H7 (cell line): ENCODE data around the gene ZNHIT2. TPM values are rescaled to one million over a fixed set of nuclear protein-coding genes. Genes with fewer than 3 reads are reported as not detected.

Source experiments
- DNase-seq: peaks from one replicate; pipeline ENCODE4 v3.0.0; 2012
- H3K27me3 ChIP-seq: 2 replicates; pipeline ENCODE4 v1.6.0; 2011; ENCODE audit warnings: mild to moderate bottlenecking, low read length; ENCODE audit not compliant: control insufficient read depth, insufficient read depth
- H3K36me3 ChIP-seq: replicated peaks from 2 replicates; pipeline ENCODE4 v1.5.1; 2011; ENCODE audit warnings: low read length; ENCODE audit not compliant: control insufficient read depth, insufficient read depth
- H3K4me3 ChIP-seq: 2 replicates; pipeline ENCODE4 v1.5.1; 2011; ENCODE audit warnings: low read depth, mild to moderate bottlenecking, control low read depth, low read length, moderate library complexity; ENCODE audit not compliant: insufficient read depth
- total RNA-seq: library from RNA; depleted of rRNA; stranded (reverse); fragments of >200 nt; shearing (Covaris generic); gene quantifications from 2 replicates; pipeline ENCODE4 v1.2.3, GENCODE V29; 2014

ZNHIT2 gene
- total RNA-seq, 1 experiment from 2014 or later: 14.1 TPM

DNA sequence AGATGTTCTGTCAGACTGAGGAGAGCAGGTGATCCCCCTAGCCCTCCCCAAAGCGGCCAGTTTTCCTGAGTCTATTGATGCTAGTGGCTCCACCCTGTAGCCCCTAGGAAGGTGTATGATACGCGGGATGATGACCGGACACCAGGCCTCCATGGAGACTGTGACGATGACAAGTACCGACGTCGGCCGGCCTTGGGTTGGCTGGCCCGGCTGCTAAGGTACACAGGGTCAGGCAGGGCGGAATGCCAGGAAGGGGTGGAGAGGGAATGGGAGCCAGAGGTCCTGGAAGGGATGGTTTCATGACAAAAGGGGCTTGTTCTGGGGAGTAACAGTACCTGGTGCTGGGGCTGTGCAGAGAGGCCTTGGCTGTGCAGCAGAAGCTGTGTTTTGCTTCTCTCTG is 30.3 kb downstream of the ZNHIT2 start:
- Histone ChIP-seq H3K36me3 (peaks cover 1% of the 10 kb centered on the region), H3K27me3 (no peaks in the 10 kb centered on the region), H3K4me3 (no peak overlapping the region)
- DNase-seq: no peak

DNA sequence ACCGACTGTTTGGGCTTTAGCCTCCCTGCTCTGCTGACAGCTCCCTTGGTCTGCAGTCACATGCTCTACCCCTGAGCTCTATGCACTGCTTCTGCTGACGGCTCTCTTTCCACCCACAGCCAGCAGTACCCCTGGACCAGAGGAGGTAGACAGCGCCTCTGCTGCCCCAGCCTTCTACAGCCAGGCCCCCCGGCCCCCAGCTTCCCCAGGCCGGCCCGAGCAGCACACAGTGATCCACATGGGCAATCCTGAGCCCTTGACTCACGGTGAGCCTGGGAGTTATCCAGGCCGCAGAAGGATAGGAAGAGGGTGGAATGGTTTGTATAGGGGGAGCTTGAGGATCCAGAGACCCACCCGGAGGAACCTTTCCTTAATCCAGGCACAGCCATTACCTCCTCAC is 30.7 kb downstream of the ZNHIT2 start:
- no peak for DNase-seq
- Histone ChIP-seq H3K36me3 (peaks cover 5% of the 10 kb centered on the region), H3K4me3 (no peak overlapping the region), H3K27me3 (no peaks in the 10 kb centered on the region)

DNA sequence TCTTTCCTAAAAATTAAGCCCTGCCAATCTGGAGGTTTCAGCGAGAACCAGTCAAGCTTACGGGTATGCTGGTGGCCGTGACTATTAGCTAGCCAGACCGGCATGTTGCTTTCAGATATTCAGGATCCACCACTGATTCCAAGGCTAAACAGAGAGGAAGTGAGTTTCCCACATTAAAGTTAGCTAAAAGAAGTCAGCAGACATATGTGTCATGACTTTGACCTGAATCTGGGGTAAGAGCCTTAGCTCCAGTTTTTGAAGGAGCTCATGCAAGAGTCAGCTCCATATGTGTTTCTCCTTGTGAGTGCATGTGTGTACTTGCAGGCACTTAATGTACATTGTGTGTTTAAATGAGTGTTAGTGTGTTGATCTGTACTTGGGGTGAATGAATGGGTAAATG is 32.1 kb downstream of the ZNHIT2 start:
- no peak overlapping the region for H3K4me3 ChIP-seq
- DNase-seq: no peak
- peaks cover 12% of the 10 kb centered on the region for H3K36me3 ChIP-seq
- no peaks in the 10 kb centered on the region for H3K27me3 ChIP-seq

DNA sequence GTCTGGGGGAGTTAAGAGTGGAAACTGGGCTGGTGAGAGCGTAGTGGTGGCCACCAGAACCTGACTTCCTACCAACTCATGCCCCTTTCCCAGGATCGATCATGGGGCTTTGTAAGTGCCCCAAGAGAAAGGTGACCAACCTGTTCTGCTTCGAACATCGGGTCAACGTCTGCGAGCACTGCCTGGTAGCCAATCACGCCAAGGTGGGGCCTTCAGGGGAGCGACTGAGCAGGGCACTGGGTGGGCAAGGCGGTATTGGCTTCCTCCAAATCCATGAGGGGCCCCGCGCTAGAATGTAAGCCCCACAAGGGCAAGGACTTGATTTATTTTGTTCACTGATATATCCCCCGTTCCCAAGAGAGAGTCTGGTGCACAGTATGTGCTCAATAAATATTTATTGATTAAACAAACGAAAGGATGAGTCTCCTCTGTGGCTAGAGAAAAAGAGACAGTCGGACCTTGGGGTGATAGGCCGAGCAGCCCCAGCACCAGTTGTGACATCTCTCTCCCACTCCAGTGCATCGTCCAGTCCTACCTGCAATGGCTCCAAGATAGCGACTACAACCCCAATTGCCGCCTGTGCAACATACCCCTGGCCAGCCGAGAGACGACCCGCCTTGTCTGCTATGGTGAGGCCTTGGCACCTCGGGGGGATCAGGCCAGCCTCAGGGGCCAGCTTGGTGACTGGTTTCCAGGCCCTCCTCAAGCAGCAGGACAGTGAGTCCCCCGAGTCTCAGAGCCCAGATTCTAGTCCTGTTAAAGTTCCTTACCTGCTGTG is 32.7 kb downstream of the ZNHIT2 start:
- no peak for DNase-seq
- Histone ChIP-seq H3K27me3 (no peaks in the 10 kb centered on the region), H3K36me3 (peaks cover 17% of the 10 kb centered on the region), H3K4me3 (peak overlapping the region; percentile 88)

DNA sequence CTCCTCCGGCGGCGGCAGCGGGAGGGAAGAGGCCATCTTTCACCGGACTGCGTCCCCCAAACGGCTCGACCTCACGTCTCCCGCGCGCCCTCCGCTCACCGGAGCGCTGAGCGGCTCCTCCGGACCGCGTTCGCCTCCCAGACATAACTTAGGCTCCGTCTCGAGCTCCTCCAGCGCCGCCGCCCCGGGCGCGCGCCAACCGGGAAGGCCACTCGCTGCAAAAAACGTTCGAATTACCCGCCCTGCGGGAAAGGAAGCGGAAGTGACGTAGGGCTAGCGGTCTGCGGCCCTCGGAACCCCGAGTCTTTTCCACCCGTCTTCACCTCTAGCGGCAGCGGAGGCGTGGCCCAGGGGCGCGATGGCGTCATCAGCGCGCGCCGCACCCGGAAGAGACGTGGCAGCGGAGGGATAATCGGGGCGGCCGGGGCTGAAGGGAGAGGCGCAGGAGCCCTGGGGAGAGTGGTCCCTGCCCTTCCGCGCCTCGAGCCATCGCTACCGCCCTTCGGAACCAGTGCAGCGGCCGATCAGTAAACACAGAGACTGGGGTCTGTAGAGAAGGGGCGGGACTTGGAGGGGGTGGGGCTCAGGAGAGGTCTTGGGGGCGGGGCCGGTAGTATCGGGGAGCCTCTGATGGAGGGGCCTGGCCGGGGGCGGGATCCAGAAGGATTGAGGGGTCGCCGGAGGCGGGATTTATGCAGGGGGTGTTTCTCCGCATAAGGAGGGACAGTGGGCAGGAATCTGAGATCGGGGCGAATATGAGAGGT is 33.5 kb downstream of the ZNHIT2 start, which contains the start of the genes CDCA5 and ZFPL1:
Gene CDCA5, minus strand, starts transcription at position 207 of the 764 bp plus-strand sequence. Its CDS starts 62 bp downstream, at position 145.
Gene ZFPL1, plus strand, starts transcription at position 389 of the 764 bp plus-strand sequence. CDS start 477 bp downstream, outside the sequence.
- DNase-seq: peak; percentile 100
- H3K4me3 ChIP-seq: peak within 1 kb of the TSS; percentile 88
- H3K27me3 ChIP-seq: no peaks in the 10 kb centered on the region
- H3K36me3 ChIP-seq: peaks cover 20% of the 10 kb centered on the region

DNA sequence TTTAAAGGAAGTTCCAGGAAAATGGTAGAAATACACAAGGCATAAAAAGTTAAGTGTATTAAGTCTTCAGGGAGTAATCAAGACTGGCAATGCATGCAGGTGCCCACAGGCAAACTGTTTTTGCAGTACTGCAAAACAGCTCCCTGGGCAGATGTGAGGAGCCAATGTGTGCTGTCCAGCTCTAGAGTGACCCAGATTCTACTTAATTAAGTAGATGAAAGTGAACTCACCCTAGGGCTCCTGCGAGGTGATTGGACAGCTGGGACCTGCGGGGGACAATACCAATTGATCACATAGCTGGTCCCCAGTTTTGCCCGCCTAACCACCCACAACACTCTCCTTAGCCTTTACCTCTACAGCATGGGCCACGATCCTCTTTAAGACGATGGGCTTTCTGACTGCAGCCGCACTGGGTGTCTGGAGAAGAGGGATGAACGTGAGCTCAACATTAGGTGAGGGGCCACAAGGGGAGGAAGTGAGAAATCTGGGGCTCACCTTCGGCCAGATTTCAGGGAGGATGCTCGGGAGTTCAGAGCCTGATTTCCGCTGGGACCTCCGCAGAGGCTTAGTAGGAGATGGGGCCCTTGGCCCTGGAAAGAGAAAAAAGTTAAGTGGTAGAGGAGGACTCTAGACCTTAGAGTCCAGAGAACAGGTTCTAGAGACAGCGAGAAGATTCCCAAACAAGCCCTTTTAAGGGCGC is 34.2 kb downstream of the ZNHIT2 start:
- DNase-seq: peak; percentile 40
- H3K4me3 ChIP-seq: peak overlapping the region; percentile 88
- H3K36me3 ChIP-seq: peaks cover 26% of the 10 kb centered on the region
- no peaks in the 10 kb centered on the region for H3K27me3 ChIP-seq

DNA sequence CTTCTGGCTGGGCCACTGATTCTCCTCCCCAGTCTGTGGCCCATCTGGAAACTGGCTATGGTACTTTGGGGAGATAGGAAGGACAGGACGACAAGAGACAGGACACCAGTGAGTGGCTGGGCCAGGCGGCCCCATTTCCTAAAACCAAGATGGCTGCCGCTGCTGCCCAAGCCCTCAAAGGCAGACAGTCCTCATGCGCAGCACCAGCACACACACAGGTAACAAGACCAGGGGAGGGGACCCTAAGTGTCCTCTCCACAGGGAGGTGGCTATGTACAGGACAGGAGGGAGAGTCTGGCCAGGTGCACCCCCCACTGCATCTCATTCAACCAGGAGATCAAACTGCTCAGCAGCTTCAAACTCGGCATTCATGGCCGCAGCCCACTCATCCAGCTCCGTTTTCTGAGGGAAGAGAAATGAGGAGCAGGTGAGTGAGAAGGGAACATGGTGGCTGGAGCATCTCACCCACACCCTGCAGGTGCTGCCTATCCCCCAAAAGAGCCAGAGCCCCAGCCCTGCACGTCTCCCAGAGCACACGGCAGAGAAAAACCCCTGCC is 38.6 kb downstream of the ZNHIT2 start:
- Histone ChIP-seq H3K36me3 (peaks cover 39% of the 10 kb centered on the region), H3K27me3 (no peaks in the 10 kb centered on the region), H3K4me3 (no peak overlapping the region)
- DNase-seq: no peak

DNA sequence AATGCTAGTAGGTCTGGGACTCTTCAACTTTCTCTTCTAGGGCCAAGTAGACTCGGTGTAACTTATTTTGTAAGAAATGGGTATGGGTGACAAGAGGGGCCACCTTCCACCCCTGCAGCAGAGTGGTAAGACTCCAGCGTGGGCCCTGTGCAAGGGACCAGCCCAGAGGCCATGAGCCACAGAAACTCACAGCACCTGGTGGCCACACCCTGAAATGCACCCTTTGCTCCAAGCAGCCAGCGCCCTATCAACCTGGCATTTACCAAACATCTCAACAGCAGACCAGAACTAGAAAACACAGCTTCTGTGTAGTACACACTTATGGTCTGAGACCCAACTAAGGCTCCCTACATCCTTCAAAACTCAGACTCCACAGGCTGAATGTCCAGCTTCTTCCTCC is 39.4 kb downstream of the ZNHIT2 start:
- H3K27me3 ChIP-seq: no peaks in the 10 kb centered on the region
- peak; percentile 85 for DNase-seq
- peaks cover 39% of the 10 kb centered on the region for H3K36me3 ChIP-seq
- H3K4me3 ChIP-seq: no peak overlapping the region

DNA sequence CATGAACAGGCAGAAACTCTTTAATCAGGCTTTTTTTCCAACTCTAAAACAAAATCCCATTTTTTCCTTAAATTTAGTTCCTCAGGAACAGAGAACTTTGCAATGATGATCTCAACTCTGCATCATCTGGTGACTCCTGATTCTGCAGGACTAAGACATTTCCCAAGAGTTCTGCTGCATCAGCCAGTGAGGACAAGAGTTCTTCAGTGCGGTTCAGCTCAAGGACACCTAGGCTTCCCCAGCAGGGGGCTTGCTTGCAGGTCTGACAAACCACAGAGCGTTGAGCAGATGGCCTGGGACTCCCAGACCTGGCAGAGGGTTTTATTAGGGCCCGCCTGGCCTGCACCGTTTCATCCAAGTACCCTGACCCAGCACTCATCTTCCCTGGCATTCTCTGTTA is 40.0 kb downstream of the ZNHIT2 start:
- H3K36me3 ChIP-seq: peaks cover 39% of the 10 kb centered on the region
- no peak for DNase-seq
- no peak overlapping the region for H3K4me3 ChIP-seq
- no peaks in the 10 kb centered on the region for H3K27me3 ChIP-seq

DNA sequence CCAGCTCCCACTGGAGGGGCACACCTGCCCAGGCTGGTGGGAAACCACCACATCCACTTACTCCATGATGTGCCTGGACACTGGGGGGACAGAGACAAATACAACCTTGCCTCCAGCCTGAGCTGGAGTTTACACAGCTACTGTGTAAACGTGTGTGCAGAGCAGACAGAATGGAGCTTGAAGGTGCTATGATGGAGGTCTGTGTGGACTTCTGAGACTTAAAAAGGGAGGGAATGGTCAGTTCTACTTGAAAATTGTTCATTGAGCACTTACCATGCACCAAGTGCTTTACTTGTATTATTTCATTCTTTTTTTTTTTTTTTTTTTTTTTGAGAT is 44.9 kb downstream of the ZNHIT2 start:
- DNase-seq: no peak
- Histone ChIP-seq H3K36me3 (peaks cover 10% of the 10 kb centered on the region), H3K4me3 (no peak overlapping the region), H3K27me3 (no peaks in the 10 kb centered on the region)

DNA sequence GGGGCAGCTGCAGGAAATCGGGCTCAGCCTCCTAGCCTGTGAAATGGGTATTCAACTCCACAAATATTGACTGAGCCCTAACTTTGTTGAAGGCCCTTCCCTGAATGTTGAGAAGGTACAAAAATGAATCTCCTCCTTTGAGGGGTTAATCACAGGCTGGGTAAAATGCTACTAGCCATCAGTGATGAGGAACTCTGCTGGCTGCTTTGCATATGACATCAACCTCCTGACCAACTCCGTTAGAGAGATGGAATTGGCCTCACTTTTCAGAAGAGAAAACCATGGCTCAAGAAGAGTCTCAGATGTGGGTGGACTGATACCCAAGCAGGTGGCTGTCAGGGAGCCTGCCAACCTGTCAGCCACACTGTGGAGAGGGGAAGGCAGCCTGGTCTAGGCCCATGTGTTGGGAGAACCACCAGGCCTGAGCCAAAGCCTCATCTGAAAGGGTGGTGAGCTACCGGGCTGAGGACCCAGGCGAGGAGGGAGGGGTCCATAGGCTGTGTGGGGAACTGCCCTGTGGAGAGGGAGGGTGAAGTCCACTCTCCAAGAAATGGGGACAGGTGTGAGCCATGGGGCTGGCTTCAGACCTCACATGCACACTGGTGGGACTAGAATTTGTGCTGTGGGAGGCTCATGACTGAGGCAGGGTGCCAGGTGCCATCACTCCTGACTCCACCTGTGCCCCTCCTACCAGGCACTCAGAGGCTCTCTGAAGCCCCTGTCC is 45.4 kb downstream of the ZNHIT2 start:
- Histone ChIP-seq H3K4me3 (no peak overlapping the region), H3K27me3 (no peaks in the 10 kb centered on the region), H3K36me3 (peaks cover 5% of the 10 kb centered on the region; the same call in 1 of the 2 replicates)
- peak; percentile 29 for DNase-seq

DNA sequence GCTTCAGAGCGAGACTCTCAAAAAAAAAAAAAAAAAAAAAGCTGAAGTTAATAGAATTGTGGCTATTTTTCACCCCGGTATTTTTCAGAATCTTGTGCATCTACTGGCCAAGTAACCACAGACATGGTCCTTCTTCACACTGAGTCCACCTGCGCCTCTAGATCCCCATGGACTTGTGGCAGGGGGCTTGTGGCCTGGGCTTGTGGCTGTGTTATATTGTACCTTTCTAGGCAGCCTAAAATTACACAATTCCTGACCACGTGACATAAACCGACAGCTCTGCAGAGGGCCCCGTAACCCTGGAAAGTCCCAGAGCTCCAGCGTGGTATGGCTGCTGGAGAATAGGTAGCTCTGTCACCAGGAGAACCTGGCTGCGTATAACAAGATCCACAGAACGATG is 48.3 kb downstream of the ZNHIT2 start:
- no peak overlapping the region for H3K4me3 ChIP-seq
- H3K27me3 ChIP-seq: no peaks in the 10 kb centered on the region
- H3K36me3 ChIP-seq: no peaks in the 10 kb centered on the region
- no peak for DNase-seq

DNA sequence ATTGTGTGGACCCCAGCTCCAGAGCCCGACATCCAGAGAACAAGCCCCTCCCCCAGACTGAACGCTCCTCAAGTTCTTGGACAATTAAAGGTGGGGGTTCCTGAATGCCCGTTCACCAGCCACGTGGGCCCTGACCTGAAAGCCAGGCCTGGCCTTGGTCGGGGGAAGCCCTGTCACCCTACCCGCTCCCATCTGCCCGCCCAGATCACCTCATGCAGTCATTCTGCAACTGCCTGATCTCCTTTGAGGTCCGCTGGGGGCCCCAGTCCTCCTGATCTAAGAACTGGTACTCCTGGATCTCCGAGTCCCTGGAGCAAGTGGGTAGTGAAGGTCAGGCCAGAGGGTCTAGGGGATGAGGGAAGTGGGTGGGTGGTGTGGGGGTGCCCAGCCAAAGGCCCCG is 50.1 kb downstream of the ZNHIT2 start:
- peak; percentile 60 for DNase-seq
- Histone ChIP-seq H3K27me3 (no peaks in the 10 kb centered on the region), H3K4me3 (no peak overlapping the region), H3K36me3 (no peaks in the 10 kb centered on the region)

DNA sequence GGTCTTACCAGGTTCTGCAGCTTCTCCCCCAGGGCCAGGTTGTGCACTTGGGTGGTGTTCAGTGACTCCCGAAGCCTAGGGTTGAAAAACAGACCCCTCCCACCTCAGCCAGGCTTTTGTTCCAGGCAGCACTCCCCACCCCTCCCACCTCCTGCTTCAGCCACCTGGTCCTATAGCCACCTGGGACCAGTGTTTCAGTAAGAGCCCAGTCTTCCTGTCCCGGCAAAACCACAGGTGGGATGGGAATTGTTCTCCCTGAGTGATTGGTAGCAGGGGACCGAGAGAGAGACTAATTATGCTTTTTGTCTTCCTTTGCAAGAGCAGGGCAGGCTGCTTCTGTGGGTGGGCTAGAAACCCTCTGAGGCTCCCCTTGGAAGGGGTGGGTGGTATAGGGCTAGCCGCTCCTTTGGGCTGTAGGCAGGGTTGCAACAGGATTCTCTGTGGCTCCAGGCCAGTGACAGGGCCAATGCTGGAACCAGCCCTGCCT is 50.7 kb downstream of the ZNHIT2 start:
- Histone ChIP-seq H3K27me3 (no peaks in the 10 kb centered on the region), H3K4me3 (no peak overlapping the region), H3K36me3 (no peaks in the 10 kb centered on the region)
- DNase-seq: peak; percentile 92
